GM21723 (cell line): ENCODE results near the gene CCDC149.

Source experiments
- ATAC-seq: cut with Tn5 transposase; IDR thresholded peaks from one replicate; pipeline ENCODE4 v1.9.1; 2021; ENCODE audit warnings: mild to moderate bottlenecking, moderate library complexity; ENCODE audit not compliant: unreplicated experiment

The CCDC149 gene

DNA sequence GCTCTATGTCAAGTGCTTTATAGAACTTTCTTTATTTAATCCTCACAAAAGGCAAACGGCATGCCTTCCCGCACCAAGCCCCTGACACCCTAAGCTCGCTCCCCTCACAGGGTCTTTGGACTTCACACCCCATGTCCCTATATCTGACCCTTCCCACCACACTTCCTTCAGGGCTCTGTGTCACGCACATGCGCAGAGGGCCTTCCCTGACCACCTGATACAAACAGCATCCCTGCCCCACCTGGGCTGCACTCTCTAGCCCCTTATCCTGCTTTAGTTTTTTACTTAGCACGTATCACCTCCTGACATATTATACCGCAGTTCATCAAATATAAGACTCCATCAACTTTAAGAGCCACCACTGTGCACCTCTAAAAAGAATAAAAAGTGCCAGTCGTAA is 67.7 kb downstream of the CCDC149 start:
- ATAC-seq, result no peak

DNA sequence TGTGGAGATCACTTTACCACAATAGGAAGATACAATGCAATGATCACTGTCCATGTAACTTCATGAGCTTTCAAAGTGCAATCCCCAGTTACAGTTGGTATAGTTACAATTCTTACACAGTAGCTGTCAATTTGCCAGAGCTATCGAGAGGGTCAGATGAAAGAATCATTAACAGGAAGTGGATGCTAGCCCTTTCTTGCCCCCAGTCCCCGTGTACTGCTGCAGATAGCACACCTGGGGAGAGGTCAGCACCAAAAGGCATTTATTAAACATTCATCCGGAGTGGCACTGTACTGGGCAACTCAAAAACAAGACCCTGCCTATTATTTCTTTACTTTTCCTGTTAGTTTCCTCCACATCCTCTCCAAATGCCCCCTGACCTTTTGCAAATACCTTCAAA is 69.7 kb downstream of the CCDC149 start:
- no peak for ATAC-seq

DNA sequence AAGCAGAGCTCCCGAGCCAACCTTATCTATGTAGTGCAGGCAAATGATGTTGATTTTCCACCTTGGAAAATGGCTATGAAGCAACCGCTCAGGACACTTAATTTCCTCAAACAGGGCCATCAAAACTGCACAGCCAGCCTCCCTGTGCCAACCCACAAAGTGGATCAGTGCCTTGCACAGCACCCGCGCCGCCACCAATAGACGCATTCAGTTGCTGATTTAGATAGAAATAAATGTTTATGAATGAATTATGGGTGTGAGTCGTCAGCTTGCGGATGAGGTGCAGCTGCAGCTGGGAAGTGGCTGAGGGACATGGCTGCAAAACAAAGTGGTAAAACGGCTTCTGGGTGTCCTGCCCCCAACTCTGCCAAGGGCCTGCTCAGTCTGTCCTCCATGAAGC is 70.5 kb downstream of the CCDC149 start:
- ATAC-seq, result no peak

DNA sequence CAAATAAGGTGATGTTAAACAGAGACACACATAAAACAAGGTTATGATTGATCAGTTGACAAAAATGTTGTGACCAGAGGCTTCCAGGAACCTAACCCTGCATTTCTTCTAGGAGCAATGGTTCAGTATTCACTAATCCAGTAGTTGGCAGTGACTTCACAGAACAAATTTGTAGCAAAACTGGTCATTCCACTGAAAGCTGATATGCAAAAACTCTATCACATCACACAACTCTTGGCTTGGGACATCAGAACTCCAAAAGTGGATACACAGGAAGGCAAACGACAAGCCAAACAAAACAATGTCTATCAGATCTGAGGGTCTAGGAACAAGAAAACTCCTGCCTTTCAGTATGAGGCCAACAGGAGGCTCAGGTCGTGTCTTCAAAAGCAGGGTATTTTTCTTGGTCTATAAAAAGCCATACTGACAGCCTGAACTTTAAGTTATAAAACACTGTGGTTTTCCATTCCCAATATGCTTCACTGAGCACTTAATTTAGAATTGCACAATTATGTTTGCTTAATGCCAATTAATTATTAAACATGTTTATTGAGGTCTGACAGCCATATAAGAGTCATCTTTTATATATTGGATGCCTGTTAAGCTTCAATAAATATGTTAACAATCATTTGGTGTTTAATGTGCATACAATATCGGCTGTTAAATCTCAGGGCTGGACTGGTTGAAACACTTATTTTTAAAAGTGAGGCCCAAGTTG is 71.9 kb downstream of the CCDC149 start:
- ATAC-seq, result no peak

DNA sequence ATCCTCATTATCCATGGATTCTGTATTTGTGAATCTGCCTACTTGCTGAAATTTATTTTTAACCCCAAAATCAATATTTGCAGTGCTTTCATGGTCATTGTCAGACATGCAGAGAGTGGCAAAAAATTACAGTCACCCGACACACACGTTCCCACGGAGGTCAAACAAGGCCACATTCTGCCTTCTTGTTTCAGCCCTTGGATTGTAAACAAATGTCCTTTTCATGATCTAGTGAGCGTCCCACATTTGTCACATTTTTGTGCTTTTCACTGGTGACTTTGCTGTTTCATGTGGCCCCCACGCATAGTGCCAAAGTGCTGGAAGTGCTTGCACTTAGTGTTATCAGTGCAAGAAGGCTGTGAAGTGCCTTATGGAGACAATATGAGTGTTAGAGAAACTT is 72.5 kb downstream of the CCDC149 start:
- ATAC-seq, result no peak

DNA sequence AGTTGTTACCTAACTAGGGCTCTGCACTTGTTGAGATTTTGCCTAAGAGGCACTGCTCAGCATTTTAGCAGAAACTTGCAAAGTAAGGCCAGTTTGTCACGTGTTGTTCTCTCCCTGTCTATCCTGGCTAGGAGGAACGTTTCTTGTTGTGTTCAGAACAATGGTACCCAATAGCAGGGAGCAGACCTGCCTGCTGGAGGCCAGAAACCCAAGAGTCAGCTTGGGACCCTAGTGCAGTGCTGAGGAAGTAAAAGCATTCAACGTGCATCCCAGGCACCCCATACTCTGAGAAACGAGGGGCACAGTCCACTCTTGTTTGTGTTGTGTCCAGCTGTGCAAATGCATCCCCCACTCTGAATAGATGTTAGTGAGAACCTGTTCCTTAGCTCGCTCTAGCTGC is 75.1 kb downstream of the CCDC149 start:
- ATAC-seq, result no peak

DNA sequence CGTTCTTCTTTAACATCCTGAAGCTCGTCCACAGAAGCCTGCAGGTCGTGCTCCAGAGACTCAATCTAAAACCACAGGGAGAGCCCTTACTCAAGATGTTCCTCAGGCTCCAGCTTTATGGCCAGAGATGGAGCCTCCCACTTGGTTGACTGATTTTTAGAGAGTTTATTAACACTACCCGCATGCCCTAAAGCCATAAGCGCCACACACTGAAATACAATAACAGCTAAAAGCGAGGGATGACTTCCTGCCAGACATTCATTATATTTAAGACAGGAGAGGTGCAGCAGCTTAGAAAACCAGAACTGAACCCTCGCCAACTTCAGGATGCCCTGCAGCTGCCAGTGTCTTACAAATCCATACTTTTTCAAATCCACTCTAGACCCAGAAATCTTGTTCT is 75.5 kb downstream of the CCDC149 start:
- ATAC-seq, result no peak

DNA sequence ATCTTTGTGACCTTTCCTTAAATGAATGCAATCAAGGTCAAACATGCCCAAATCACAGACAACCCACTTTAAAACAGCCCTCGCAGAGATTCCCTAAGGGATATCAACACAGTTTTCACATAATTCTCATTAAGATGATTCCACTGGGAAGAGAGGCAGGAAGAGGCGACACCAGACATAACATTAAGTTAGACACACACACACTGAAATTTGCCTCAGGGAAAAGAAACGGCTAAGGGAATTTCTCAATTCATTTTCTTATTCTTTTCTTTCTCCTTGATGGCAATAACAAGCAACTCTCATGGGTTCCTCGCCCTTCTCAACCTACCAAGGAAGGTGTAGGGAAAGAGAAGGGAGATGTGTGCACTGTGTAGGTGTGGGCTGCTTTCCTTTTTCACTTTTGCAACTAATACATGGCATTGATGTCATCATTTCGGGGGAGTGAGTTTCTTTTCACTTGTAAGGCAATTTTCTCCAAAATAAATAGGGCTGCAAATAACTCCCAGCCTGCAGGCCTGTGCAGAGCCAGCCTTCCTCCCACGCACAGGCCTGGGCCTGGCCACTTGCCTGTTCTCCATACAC is 76.1 kb downstream of the CCDC149 start:
- ATAC-seq, result no peak

DNA sequence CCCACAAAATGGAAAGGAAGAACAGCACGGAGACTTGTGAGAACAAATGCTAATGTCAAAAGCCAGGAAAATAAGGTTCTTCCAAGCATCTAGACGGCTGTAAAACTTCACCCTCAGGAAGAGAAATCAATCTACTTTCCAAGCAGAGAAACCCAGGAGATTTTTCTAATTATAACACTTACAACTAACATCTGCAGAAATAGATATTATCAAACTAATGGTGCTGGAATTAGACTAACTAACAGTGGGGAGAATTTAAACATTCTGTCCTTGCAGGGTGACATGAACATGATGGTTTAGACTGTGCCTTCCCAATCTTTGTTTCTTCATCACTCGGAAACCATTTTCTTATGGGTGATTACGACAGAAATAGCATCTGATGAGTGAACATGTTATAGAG is 77.1 kb downstream of the CCDC149 start:
- no peak for ATAC-seq

DNA sequence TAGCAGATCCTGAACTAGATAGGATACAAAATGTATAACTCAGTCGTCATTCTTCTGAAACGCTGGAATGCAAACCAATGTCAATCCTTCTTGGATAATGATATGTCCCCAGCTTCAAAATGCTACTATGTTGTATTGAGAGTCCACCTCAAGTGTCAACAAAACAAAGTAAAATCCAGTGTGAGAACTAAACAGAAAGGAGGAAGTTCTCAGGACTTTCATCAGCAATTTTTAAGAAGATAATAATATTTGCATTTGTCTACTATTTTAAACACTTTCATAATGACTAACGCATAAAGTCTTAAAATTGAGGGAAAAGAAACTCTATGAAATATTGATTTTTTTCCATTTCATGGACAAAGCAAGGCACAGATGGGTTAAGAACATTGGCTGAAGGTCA is 81.2 kb downstream of the CCDC149 start:
- peak; percentile 75 for ATAC-seq

DNA sequence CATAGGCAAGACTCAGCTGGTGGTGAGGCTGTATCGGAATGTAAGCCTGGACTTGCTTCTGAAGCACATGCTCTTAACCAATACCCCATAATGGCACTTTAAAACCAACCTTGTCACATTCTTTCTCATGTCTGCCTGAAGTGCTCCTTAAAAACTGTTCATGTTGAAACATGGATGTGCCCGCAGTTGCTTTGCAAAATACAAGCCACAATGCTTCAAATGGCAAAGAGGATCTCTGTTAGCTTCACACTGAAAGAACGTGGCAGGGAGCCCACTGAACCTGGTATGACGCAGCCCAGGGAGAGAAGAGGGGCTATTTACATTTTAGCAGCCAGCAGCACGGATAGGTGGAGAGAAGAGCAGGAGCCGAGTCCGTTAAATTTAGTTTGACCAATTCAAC is 88.1 kb downstream of the CCDC149 start:
- no peak for ATAC-seq

DNA sequence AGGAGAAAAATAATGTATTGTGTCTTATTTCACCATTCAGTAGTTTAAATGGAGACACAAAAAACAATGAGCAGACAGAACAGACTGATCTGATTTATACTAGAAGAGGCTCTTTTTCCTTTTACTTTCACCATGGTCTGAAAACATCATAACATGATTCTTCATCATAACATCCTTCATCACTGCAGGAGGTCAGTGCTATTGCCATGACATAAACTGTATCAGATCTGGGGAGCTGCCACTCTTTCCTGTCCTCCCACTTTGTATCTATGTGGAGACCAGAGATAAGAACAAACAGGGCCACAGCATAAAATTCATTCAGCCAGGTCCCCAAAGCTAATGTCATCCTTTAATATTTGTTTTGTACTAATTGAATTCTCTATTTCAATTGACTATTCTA is 92.3 kb downstream of the CCDC149 start:
- no peak for ATAC-seq

DNA sequence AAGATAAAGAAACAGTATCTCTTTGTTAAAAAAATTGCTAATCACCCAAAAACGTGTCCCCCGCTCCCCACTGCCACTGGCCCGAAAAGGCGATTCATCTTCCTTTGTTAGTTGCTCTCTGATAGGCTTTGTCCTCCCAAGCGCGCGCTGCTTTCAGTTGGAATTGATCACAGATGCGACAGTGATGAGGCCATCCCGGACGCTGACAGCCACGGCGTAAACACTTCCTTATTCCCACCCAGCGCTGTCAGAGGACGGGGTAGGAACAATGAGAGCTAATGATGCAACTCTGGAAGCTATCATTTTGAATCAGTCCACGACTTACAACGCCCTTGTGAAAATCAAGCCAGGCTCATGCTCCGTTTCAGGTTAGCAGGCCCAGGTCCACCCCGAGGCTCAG is 96.0 kb downstream of the CCDC149 start:
- ATAC-seq, result no peak

DNA sequence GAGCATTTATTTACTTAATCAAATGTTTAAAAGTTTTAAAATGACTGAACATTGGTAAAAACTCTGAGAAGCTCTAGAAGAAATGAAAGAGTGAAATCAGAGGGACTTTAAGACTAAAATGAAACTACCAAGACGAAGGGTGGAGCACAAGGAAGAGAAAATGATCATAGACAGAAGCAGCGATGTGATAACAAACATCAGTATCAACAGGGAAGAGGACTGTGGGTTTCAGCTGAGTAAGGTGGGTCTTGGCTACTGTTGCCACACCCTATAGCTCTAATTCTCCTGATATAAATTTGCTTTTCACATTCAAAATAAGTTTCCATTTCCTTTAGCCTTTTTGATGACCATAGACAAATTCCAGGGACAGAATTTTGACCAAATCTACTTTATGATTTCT is 99.1 kb downstream of the CCDC149 start:
- ATAC-seq, result no peak

DNA sequence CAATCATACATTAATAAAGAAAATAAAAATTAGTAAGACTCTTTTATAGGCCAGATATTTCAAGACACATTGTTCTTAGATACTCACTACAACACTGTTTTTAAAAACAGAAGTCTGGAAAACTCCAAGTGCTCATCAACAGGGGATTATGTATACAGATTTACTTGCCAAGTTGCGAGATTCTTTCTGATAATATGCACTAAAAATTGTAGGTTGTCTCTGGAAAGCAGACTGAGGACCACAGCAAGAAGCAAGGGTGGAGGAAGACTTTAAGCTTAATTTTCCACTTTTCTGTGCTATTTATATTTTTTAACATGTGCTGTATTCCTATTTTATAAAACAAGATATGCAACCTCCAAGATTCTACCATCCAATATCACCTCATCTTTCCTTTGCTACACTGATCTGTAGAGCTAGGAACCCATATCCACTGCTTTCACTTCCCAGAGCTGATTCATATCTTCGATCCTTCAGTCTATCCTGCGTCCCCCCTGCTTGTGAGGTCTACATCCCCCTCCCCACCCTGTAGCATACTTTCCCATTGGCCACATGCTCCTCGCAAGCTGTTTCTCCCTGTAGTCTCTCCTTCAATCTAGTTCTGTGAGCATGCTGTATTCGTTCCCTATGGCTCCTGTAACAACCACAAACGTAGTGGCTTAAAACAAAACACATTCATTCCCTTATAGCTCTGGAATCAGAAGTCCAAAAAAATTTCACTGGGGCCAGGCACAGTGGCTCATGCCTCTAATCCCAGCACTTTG is 101.8 kb downstream of the CCDC149 start:
- ATAC-seq, result no peak

DNA sequence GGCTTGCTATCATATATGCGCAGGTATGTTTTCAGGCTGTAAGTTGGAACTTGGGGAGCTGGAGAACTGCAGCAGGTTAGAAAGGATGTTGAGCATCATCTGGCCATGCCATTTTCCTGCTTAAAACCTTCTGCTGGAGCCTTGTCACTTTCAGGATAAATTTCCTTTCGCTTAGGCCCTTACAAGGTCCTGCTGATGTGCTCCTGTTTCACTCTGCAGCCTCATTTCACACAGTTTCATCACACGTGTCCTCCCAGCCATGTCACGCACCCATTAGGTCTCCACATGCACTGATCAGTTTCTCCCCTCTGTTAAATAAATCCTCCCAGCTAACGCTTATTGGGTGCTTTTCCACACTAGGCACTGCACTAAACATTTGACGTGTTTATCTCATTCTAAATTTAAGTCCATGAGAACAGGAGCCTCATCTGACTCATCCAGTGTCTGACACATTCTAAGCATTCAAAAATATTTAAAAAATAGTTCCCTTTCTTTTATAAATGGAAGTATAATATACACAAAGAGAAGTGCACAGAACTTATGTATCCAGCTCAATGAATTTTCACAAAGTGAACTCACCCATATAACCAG is 102.9 kb downstream of the CCDC149 start:
- ATAC-seq, result no peak

DNA sequence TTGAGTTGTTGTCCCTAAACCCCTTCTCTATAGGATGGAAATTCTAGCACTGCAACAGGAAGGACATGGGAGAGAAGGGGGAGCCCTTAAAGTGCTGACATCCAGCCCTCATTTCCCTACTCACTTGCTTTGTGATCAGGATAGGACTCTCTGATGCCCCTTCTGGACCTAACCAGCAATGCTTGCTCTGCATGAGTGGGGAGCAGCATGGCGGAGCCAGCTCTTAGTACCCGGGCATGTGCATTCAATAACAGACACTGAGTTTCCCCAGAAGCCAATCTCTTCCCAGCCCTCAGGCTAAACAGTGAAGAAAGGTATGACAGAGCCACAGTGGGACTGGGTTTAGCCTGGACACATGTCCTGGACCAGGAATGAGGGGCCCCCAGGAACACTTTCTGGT is 103.5 kb downstream of the CCDC149 start:
- ATAC-seq, result no peak

DNA sequence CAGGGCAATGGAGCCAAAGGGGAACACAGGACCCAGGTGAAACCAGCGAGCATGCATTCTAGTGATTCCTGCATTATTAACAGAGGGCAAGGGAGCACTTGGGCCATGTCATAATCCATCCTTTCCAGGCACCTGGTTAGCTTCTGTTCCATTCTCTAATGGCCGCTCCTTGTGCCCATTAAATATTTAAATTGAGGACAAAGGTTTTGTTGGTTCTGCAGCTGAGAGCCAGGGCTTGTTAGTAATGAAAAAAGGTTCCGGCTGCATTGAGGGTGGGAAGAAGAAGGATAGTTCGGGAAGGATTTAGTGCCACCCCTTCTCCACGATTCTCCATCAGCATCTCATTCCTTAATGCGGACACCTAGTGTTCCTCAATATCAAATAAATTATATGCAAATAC is 103.9 kb downstream of the CCDC149 start:
- no peak for ATAC-seq

DNA sequence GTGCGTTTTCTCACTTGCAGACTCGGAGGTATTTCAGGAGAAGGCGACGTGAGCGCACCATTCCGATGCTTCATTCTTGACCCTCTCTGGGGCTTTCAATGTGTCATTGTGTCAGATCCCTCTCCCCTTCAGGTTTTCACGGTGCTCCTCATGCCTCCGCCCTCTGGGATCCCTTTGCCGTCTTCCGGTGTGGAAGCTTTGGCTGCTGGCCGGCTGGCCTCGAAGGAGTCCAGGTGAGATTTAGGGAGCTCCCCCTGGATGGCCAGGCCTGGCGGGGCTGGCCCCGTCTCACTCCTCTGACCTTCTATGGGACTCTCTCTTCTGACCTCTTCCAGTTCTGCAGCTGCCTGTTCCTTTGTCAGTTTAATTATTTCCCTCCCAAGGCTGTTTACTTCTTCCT is 104.6 kb downstream of the CCDC149 start:
- no peak for ATAC-seq

DNA sequence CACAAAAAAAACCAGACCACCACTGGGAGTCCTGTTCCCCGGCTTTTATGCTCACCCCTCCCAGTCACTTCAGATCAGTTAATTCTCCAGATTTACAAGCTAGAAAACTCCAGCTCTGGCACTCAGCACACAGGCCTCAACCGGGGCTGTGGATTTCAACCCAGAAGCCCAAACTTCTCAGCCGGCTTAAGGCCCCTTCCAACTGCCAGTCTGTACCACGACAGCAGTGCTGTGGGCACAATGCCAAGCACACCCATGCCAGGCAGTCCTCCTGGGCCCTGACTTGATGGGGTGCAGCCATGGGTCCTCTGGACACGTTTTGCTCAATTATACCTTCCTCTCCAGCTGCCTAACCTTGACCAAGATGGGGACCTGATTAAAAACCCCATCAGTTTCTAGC is 105.2 kb downstream of the CCDC149 start:
- no peak for ATAC-seq

DNA sequence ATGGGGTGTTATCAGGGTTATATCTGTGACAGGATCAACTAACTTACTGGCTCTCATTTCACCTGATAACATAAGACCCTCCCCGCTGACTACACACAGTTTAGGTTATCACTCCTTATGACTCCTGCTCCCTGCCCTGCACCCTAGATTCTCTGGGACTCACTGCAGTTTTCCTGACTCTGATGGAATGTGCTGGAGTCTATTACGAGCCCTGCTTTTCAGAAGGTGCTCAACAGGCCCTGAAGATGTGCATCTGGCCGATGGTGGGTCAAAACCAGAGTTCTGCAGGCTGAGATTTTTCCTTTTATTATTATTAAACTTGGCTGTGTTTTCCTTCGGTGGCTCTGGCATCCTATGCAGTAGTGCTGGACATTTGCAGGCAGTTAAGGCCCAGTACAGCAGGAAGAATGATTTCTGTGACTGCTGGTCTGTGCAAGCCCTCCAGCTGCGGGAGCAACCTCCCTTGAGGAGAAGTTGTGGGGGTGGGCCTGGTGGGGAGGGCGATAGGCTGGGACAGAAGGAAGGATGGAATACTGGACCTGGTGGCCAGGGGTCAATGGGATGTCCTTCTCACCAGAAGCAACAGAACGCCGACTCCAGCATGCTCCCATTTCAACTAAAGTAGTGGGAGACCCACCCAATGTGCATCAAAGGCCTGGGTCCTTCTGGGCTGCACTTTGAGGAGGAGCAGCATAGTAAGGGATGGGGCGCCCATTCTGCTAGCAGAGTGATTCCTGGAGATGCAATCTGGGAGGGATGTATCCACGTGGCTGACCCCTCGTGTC is 106.4 kb downstream of the CCDC149 start:
- ATAC-seq, result no peak
